H1 (cell line): ENCODE data around the gene PXDC1. TPM values are rescaled to one million over a fixed set of nuclear protein-coding genes. Genes with fewer than 3 reads are reported as not detected.

Experiments used
- CEBPB ChIP-seq: IDR thresholded peaks from 2 replicates; pipeline ENCODE4 v1.6.1; 2012; ENCODE audit warnings: low read depth, low read length
- FOSL1 ChIP-seq: IDR thresholded peaks from 2 replicates; pipeline ENCODE4 v1.6.1; 2011; ENCODE audit warnings: mild to moderate bottlenecking, low read depth, low read length, moderate library complexity; ENCODE audit not compliant: insufficient read depth
- JUN ChIP-seq: IDR thresholded peaks from 2 replicates; pipeline ENCODE4 v1.6.1; 2011; ENCODE audit warnings: low read depth, mild to moderate bottlenecking, improper control_type of control experiment, low read length
- KDM1A ChIP-seq: fragments of 200-600, 300-600 bp; sonication (generic); IDR thresholded peaks from 2 replicates; pipeline ENCODE4 v1.7.1; 2016; ENCODE audit warnings: mild to moderate bottlenecking, low read length, borderline replicate concordance
- MAX ChIP-seq: IDR thresholded peaks from 2 replicates; pipeline ENCODE4 v1.6.1; 2012; ENCODE audit warnings: inconsistent platforms
- PHF8 ChIP-seq: fragments of 200-600 bp; sonication (generic); conservative IDR thresholded peaks from 2 replicates; pipeline ENCODE4 v1.7.1; 2012; ENCODE audit warnings: low read depth, mild to moderate bottlenecking, inconsistent platforms, low read length, moderate library complexity
- polyA plus RNA-seq, 7 experiments: library from polyadenylated mRNA; depleted of rRNA in 3 of 7; stranded (reverse) in 5 of 7; unstranded in 2 of 7; fragments of >200 nt in 5 of 7; fragments of 200-250 nt in 2 of 7; gene quantifications; 1 replicate in 5 of 7; 2 replicates in 1 of 7; 4 replicates in 1 of 7; pipeline versions ENCODE4 v1.2.1 to v1.2.3, GENCODE V29; 2011 to 2013; ENCODE audit warnings: missing spikeins in 2 of 7, mixed read lengths in 2 of 7
- total RNA-seq: library from RNA; stranded (reverse); fragmentation: NEBNext Ultra II Directional; extraction: Animal tissue kit (Norgen Biotek cat#: 25700); gene quantifications from 2 replicates; pipeline ENCODE4 v1.2.1, GENCODE V29; 2021

Gene PXDC1
- total and polyA plus RNA-seq, 2 of the 8 experiments (the other 6 are each of a cell fraction or from before 2014, with no cell fraction given), result 1.7 to 2.0 TPM

DNA sequence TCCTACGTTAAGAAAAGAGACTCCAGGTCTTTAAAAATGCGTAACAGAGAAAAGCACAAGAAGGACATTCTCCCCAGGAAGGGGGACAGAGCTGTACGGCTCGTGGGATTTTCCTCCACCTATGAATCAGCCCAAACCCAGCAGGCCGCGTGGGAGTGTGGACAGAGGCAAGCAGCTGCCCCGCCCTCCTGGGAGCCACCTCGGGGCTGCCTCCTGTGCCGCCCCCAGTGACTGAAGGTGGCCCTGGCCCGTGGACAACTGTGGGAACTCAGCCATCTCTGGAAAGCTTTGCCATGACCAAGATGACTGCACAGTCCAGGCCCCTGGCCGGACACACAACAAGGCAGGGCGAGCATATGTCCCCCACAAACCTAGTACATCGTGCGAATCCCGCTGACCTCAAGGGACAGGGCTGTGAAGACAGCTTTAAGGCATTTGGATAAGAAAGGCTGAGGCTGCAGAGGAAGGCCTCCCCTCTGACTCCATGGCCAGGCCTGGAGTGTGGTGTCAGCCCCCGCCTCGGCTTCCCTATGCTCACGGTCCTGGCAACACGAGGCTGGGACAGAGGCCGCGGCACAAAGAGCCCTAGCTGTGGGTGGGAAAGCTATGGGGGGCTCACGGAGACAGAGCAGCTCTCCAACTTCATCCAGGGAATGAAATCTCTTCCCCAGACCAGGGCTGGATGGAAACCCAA, 26.9 kb downstream of the PXDC1 start (continued):
- TF ChIP-seq MAX, result no peak
- no peak for TF ChIP-seq CEBPB
- TF ChIP-seq PHF8, result no peak
- no peak for TF ChIP-seq KDM1A
- no peak for TF ChIP-seq FOSL1
- no peak for TF ChIP-seq JUN
